ENCODE results near the gene KCNQ4.

The KCNQ4 gene

GRCh38 chr1:40755067-40755466 is 28.5 kb upstream of the KCNQ4 start:
- DNase-seq (ENCODE audit: low read depth), result no peak

- DNase-seq (ENCODE audit: low read depth), result no peak
These were observed 27.1 kb upstream of the KCNQ4 start for GRCh38 chr1:40756523-40756922.

- no peak for DNase-seq (ENCODE audit: low read depth)
These were observed 26.5 kb upstream of the KCNQ4 start for GRCh38 chr1:40757084-40757483.

GRCh38 chr1:40758004-40758403 is 25.6 kb upstream of the KCNQ4 start:
- no peak for DNase-seq (ENCODE audit: low read depth)

GRCh38 chr1:40758578-40759343 is 24.8 kb upstream of the KCNQ4 start:
- DNase-seq (ENCODE audit: low read depth), result no peak

GRCh38 chr1:40760984-40761383 is 22.6 kb upstream of the KCNQ4 start:
- DNase-seq (ENCODE audit: low read depth), result no peak

- DNase-seq (ENCODE audit: low read depth), result no peak
These were observed 21.3 kb upstream of the KCNQ4 start for GRCh38 chr1:40762144-40762923.

GRCh38 chr1:40763742-40764532 is 19.6 kb upstream of the KCNQ4 start:
- DNase-seq (ENCODE audit: low read depth), result no peak

GRCh38 chr1:40764981-40765380 is 18.6 kb upstream of the KCNQ4 start:
- no peak for DNase-seq (ENCODE audit: low read depth)

GRCh38 chr1:40766017-40766416 is 17.6 kb upstream of the KCNQ4 start:
- DNase-seq (ENCODE audit: low read depth), result no peak

- DNase-seq (ENCODE audit: low read depth), result no peak
These were observed 17.0 kb upstream of the KCNQ4 start for GRCh38 chr1:40766560-40766959.

- DNase-seq (ENCODE audit: low read depth), result no peak
These were observed 15.2 kb upstream of the KCNQ4 start for GRCh38 chr1:40768146-40768990.

GRCh38 chr1:40769815-40770214 is 13.8 kb upstream of the KCNQ4 start:
- no peak for DNase-seq (ENCODE audit: low read depth)

- no peak for DNase-seq (ENCODE audit: low read depth)
These were observed 13.1 kb upstream of the KCNQ4 start for GRCh38 chr1:40770296-40771070.

- DNase-seq (ENCODE audit: low read depth), result no peak
These were observed 11.2 kb upstream of the KCNQ4 start for GRCh38 chr1:40772146-40772955.

- no peak for DNase-seq (ENCODE audit: low read depth)
These were observed 9.8 kb upstream of the KCNQ4 start for GRCh38 chr1:40773748-40774265.

- DNase-seq (ENCODE audit: low read depth), result no peak
These were observed 9.2 kb upstream of the KCNQ4 start for GRCh38 chr1:40774266-40774998.

GRCh38 chr1:40776236-40777072 is 7.1 kb upstream of the KCNQ4 start:
- no peak for DNase-seq (ENCODE audit: low read depth)

All from stromal cell of bone marrow (primary cell).